NCI-H128 (cell line): ENCODE data around the gene LBP.
"Not testable (repeated sequence)": the region's sequence is repeated elsewhere in the genome, so short reads cannot be mapped to it uniquely, and the experiment has no call there.

Experiments
- DNase-seq: peaks from one replicate; lab custom pipeline; 2025; ENCODE audit not compliant: unreplicated experiment; lab: John Stamatoyannopoulos, UW

The LBP gene

GRCh38 chr20:38346247-38346651, at the start of gene LBP:
TSS of gene LBP (plus strand) at chr20:38346482. CDS start at chr20:38346517, 35 bp downstream.
- no peak for DNase-seq

- DNase-seq, result no peak
Observed at GRCh38 chr20:38297916-38298674, 48.2 kb upstream of the LBP start.

GRCh38 chr20:38298768-38299288, 47.5 kb upstream of the LBP start:
- DNase-seq, result no peak

GRCh38 chr20:38299963-38300362, 46.3 kb upstream of the LBP start:
- no peak for DNase-seq

GRCh38 chr20:38300438-38300837, 45.8 kb upstream of the LBP start:
- no peak for DNase-seq

- no peak for DNase-seq
Observed at GRCh38 chr20:38301309-38301708, 45.0 kb upstream of the LBP start.

- no peak for DNase-seq
Observed at GRCh38 chr20:38302786-38303185, 43.5 kb upstream of the LBP start.

- DNase-seq, result no peak
Observed at GRCh38 chr20:38303908-38304379, 42.3 kb upstream of the LBP start, which contains the start of gene BPI. TSS of gene BPI (plus strand) at chr20:38304156. CDS start at chr20:38304224, 68 bp downstream.

GRCh38 chr20:38304845-38305447, 41.3 kb upstream of the LBP start:
- no peak for DNase-seq

- no peak for DNase-seq
Observed at GRCh38 chr20:38305541-38305940, 40.7 kb upstream of the LBP start.

GRCh38 chr20:38306379-38306778, 39.9 kb upstream of the LBP start:
- no peak for DNase-seq

- DNase-seq, result no peak
Observed at GRCh38 chr20:38307371-38308046, 38.8 kb upstream of the LBP start.

GRCh38 chr20:38308047-38308438, 38.2 kb upstream of the LBP start:
- DNase-seq, result no peak

- DNase-seq, result no peak
Observed at GRCh38 chr20:38308447-38308846, 37.8 kb upstream of the LBP start.

- no peak for DNase-seq
Observed at GRCh38 chr20:38311091-38311490, 35.2 kb upstream of the LBP start.

GRCh38 chr20:38311491-38311890, 34.8 kb upstream of the LBP start:
- no peak for DNase-seq

GRCh38 chr20:38313676-38314075, 32.6 kb upstream of the LBP start:
- no peak for DNase-seq

GRCh38 chr20:38314350-38314749, 31.9 kb upstream of the LBP start:
- DNase-seq, result not testable (repeated sequence)

GRCh38 chr20:38315290-38315966, 30.9 kb upstream of the LBP start:
- no peak for DNase-seq

GRCh38 chr20:38316341-38316740, 29.9 kb upstream of the LBP start:
- no peak for DNase-seq

- no peak for DNase-seq
Observed at GRCh38 chr20:38317422-38317821, 28.9 kb upstream of the LBP start.
